Kidney glomerular epithelial cell (primary cell): Measurements from ENCODE around the gene POU6F2.
"Not testable (repeated sequence)": the region's sequence is repeated elsewhere in the genome, so short reads cannot be mapped to it uniquely, and the experiment has no call there.

Source experiments
- DNase-seq: peaks from one replicate; lab custom pipeline; 2025; lab: John Stamatoyannopoulos, UW

Gene POU6F2

DNA sequence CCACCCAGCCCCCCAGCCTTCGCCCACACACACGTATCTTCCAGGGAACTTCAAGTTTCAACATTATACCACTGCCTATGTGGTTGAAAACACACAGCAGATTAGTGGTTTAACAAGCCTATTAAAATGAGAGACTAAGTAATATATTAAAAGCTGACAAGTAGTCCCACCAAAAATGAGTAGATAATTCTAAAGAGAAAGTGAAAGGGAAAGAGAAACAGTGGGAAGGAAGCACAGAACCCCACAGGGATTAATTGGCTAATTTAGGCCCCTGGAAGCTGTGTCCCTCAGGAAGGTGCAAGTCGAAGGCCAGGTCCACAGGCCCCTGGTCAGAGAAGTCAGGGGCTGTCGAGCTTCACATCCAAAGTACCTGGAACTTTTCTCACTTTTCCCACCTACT, 378.0 kb downstream of the POU6F2 start:
- no peak for DNase-seq

DNA sequence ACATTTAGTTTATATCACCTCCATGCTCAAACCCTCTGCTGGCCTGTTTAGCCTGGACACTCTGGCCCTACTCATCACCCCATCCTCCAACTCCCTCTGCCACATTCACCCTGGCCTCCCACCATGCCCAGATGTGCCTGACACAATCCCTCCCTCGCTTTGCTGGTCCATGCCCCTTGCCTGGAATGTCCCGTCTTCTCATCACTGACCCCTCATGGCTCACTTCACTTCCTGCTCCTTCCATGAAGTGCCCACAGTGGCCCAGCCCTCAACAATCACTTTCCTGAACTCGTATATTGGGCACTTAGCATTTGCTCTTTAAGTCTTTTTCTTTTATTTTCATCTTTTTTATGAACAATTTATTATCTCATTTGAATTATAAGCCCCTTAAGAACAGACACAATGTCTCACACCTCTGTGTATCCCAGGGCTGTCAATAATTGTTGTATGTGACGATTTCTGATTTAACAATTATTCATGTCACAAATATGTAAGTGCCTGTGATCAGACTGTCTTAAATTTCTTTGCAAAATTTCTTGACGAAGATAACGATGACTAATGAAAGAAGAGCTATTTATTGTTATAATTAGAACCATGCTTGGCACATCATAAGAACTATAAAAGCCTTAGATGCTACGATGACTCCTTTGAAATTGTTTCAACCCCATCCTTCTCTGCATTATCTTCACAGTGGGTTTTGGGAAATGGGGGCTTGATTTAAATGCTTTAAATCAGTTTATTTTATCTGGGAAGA, 378.6 kb downstream of the POU6F2 start:
- DNase-seq, result no peak

DNA sequence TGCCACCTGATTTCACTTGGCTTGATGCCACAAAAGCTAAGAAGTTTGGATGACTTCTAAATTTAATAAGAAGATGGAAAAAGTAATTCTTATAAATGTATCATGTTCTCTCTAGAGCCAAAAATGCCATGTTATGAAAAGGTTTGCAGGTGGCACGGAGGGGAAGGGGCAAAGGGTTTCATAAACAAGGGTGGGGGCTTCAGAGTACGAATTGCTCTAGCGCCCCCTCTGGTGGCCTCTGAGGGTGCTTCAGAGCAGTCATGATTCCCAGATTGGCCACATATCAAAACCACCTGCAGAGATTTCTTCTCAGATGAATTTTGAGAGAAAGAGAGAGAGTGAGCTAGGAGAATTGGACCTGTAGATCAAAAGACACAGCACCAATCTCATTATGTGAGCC, 379.9 kb downstream of the POU6F2 start:
- no peak for DNase-seq

DNA sequence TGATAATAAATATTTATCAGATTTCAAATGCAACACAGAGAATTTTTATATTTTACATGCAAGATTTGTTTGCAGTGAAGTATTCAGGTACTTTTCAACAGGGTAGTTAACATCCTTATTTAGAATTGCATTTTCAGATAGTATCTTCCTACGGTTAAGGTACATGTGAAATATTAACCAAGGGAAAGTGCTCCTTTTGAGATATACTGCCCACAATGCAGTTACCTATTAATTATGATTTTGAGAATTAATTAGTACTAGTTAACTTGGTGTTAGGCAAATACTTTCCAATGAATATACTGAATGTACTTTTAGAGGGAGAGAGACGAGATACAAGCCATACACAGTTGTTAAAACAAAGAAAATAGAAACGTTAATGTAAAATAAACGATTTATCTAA, 382.3 kb downstream of the POU6F2 start:
- no peak for DNase-seq

DNA sequence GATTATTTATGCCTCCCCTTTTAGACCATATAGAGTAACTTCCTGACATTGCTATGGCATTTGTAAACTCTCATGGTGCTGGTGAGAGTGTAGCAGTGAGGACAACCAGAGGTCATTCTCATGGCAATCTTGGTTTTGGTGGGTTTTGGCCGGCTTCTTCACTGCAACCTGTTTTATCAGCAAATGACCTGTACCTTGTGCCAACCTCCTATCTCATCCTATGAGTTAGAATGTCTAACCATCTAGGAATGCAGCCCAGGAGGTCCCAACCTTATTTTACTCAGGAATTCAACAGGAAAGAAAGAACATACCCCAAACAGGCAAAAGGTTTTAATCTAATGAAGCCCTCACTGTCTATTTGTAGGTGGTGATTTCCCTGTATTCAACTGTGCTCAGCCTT, 383.1 kb downstream of the POU6F2 start:
- peak; percentile 76 for DNase-seq

DNA sequence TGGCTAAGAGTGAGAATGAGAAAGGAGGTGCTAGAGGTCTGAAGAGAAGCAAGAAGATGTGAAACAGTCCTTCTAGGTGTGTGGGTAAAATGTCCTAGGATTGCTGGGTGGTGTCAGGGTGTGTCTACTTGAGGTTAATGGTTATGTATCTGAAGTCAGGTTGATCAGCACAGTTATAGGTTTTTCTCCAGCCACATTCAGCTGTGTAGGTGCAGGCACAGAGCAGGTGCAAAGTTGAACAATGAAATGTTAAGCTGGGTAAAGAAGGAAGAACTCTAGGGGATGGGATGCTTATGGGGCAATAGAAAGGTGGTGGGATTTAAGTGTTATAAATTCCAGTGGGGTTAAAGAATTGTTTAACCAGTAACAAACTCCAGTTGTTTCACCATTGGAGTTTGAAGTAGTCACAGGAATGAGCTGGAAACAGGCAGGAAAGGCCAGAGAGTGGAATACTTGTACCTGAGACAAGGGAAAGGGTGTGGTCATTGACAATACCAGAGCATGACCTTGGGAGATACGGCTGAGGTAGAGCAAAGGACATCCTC, 388.1 kb downstream of the POU6F2 start:
- no peak for DNase-seq

DNA sequence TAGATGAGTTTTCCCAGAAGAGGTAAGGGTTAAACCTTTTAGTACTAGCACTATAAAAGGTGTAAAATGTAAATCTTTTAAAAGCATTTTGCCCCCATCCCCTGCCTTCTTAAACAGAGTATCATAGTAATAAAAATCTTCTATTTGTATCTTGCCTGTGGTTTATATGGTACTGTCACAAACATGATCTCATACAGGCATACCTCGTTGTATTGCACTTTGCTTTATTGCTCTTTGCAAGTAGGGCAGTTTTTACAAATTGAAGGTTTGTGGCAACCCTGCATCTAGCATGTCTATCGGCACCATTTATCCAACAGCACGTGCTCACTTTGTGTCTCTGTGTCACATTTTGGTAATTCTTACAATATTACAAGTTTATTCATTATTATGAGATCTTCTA, 389.7 kb downstream of the POU6F2 start:
- no peak for DNase-seq

DNA sequence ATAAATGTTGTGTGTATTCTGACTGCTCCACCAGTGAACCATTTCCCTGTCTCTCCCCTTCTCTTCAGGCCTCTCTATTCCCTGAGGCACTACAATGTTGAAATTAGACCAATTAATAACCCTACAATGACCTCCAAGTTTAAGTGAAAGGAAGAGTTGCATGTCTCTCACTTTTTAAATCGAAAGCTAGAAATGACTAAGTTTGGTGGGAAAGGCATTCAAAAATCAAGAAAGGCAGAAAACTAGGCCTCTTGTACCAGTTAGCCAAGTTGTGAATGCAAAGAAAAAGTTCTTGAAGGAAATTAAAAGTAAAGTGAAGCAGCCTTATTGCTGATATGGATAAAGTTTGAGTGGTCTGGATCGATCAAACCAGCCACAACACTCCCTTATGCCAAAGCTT, 390.2 kb downstream of the POU6F2 start:
- no peak for DNase-seq

DNA sequence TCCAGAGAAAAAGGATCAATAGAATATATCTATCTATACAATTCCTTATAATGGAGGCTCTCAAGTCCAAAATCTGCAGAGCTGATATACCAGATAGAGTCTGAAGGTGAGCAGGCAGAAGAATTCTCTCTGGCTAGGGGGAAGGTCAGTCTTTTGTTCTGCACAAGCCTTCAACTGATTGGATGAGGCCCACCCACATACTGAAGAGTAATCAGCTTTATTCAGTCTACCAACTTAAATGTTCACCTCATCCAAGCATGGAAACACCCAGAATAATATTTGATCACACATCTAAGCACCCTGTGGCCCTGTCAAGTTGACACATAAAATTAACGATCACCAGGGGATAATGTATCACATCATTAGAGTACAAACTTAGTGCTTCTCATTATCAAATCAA, 394.7 kb downstream of the POU6F2 start:
- no peak for DNase-seq

DNA sequence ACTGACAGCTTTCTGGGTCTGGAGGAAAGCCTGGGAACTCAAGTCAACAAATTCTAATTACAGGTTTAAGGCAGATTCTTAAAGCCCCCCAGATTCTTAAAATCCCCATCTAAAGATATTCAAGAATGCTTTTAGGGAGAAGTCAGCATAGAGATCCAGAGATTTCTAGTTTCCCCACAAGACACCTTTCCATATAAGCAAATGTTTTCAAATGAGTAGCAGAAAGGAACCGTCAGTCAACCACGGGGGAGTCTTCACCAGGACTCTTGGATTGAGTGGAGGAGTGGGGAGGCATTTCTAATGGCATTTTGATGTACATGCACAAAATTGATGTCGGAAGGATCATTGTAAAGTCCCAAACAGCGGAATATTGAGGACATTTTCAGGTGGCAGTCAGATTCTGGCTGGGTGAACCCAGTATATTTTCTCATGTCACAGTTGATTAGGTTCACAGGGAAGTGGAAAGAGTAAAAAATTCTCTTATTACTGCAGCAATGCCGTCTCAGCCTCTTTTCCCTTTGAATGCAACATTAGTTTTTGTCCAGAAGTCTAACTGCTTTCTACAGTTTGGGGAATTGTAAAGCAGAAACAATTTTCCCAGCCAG, 396.8 kb downstream of the POU6F2 start:
- no peak for DNase-seq

DNA sequence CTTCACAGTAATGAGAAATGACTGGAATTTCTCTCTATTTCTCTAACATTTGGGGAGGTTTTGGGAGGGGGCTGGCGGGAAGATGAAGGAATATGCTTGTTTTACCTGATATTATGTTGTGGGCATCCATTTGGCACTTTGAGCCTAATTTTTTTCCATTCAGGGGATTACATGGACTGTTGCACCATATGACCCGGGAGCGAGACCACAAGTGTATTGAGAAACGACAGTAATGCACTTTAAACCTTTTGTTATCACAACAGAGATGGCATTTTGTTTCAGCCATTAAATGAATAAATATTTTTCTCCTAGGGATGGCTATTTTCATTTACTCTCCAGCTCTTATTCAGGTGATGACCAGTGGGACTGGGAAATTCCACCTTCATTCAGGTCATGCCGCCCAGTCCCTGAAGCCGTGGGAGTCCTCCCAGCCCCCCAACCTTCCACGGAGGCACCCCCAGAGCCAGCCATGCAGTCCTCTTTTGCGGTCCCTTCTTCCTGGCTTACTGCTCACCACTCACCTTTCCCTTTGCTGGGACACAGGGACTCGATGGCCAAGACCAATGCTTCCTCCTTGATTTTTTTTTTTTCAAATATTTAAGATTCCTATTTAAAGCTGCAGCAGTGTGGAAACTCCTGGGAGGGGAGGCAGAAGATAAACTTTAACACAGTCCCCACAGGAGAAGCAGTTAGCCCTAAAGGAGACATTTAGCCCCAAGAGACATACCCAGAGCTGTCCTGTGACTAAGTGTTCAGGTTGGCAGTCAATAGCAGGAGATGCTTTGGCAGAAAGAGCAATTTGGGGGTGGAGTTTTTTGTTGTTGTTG, 397.6 kb downstream of the POU6F2 start:
- no peak for DNase-seq

DNA sequence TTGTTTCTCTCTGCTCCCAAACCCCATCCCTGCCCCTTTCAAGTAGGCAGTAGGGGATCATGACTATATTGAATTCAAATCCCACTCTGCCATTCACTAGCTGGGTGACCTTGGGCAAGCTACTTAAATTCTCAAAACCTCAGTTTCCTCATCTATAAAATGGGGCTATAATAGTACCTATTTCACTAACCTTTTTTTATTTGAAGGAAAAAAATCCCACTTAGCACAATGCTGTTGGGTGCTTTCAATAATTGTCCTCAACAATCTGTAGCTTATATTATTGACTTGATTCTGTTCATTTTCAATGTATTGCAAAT, 398.1 kb downstream of the POU6F2 start:
- DNase-seq, result no peak

DNA sequence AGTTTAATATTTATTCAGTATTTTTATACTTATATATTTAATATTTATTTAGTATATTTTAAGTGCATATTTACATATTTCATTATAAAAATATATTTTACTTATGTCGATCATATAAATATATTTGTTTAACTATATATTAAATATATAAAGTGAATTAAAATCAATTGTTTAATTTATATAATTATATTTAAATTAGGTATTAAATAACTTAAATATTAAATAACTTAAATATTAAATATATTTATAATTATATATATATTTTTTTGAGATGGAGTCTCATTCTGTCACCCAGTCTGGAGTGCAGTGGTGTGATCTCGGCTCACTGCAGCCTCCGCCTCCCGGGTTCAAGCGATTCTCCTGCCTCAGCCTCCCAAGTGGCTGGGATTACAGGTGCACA, 399.2 kb downstream of the POU6F2 start:
- DNase-seq, result not testable (repeated sequence)

DNA sequence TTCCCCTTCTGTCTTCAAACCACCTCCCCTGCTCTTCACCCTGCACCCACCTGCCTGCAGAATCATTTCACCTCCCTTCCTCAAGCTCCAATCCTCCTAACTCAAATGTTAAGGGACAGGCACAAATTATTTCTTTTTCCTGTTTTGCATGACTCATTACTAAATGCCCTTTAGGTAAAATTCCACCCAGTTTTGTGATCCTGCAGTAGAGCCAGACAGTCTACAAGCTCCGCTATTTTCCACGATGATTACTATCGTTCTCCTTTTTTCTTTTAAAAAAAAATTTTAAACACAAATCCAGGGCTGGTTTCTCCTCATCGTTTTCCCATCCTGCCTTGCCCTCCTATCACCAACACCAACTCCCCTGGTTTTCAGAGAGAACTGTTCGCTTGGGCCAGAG, 401.7 kb downstream of the POU6F2 start:
- no peak for DNase-seq

DNA sequence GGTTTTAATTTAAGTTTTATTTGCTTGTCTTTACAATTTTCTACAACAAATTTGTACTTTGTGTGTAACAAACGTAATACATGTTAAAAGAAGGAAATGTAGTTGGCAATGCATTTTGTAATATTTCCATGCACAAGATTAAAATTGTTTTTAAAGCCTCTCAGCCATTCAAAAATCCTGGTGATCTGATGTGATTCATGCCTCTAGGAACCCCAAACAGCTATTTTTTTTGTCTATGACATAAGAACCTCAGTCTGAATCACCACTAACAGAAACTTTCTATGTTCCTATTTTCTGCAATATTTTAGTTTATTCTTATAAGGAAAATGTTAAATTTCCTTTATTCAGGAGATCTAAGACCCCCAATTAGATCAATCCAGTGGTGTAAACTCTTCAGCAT, 405.4 kb downstream of the POU6F2 start:
- DNase-seq, result peak; percentile 24

DNA sequence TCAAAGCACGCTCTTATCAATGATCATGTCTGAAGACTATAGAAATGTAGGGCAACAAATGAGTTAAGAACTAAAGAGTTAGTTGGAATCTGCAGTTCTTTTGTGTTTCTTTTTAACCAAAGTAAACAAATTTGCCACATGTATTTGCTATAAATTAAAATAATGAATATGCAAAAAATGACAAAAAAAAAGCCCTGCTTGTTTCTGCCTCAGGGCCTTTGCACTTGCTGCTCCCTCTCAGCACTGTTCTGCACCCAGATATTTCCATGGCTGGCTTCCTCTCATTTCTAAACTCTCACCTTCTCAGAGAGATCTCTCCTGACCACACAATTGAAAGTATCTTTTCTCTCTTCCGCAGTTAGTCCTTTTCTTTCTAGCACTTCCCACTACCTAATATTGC, 406.7 kb downstream of the POU6F2 start:
- DNase-seq, result no peak

DNA sequence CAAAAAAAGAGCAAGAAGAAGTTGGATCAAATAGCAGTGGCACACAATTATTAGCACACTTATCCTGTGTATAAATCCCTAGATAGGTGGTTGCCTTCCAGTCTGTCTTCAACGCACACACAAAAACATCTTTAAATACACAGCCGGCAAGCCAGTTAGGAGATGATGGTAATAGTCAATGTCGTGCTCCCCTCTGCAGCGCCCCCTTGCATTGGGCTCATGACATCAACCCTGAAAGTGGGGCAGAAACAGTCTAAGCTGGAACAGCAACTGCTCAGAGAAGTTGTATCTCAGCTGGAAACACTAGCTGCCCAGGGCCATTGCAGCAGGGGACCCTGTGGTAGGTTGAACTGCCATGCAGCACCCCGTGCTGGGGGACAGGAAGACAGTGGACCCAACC, 409.0 kb downstream of the POU6F2 start:
- no peak for DNase-seq

DNA sequence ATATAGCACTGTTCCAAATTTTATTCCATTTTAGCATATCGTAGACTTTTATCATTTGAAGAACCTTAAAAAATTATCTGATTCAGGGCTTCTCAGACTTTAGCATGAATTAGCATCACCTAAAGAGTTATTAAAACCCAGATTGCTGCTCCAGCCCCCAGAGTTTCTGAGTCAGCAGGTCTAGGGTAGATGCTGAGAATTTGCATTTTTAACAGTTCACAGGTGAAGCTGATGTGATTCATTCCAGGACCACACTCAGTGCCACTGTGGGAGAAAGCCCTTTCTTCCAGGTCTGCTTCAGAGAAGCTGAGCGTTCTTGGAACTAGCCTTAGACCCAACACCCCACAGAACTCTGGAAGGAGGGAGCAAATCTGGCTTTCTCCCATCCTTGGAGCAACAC, 414.4 kb downstream of the POU6F2 start:
- no peak for DNase-seq

DNA sequence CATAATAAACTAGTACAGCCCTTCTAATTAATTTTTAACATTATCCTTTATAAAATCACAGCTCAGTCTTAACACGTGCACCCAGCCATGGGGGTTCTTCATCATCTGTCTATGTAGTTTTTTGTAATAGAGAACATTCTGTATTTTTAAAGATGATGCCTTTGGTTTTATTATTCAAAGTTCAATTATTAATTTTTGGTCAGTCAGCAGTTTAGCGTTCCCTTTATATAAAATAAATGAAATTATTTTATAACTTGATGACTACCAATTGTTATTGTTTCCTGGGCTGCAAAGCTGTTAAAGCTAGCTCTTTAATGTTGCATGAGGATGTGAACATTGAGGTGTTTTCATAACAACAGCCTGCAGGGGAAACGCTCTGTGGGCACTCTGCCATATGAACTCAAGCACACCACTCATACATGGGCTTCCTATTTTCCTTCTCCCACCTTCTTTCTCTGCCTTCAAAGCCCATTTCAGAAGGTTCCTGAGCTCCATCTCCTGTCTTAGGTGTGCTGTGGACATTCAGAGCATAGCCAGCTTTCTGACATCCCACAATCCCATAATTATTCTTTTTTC, 416.5 kb downstream of the POU6F2 start:
- no peak for DNase-seq

DNA sequence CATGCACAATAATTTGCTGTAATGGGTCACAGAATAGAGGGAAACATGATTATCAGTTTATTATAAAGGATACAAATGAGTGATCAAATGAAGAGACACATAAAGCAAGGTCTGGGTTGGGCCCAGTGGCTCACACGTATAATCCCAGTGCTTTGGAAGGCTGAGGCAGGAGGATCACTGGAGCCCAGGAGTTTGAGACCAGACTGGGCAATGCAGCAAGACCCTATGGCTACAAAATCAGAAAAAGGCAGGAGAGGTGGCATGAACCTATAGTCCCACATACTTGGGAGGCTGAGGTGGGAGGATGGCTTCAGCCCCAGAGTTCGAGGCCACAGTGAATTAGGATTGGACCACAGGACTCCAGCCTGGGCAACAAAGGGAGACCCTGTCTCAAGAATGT, 421.7 kb downstream of the POU6F2 start:
- no peak for DNase-seq

DNA sequence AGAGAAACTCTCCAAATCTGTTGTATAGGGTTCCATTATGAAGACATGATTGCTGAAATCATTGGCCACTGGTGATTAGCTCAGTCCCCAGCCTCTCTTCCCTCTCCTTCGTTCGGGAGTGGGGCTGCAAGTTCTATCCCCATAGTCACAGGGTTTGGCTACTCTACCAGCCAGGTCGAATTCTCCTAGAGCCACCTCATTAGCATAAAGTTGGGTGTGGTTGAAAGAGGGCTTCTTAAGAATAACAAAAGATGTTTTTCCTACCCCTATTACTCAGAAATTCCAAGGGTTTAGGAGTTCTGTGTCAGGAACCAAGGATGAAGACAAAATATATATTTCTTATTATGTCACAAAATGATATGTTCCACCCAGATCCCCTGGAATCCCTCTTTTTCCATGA, 422.3 kb downstream of the POU6F2 start:
- DNase-seq, result no peak

DNA sequence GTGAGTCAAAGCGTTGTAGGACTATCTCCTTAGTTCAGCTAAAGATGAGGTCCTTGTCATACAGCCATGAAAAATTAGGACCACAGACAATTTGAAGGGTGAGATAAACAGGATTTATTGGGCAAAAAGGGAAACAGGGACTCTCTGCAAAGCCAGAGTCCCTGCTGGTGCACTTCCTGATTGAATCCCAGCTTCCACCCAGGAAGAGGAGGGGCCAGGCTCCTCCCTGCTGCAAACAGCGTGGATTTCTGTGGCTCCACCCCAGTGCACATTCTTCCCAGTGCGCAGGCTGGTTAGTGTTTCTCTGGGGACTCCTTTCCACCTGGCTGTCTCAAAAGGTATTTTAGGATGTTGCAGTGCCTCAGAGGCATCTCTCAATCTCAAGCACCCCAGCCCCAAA, 423.1 kb downstream of the POU6F2 start:
- DNase-seq, result no peak

DNA sequence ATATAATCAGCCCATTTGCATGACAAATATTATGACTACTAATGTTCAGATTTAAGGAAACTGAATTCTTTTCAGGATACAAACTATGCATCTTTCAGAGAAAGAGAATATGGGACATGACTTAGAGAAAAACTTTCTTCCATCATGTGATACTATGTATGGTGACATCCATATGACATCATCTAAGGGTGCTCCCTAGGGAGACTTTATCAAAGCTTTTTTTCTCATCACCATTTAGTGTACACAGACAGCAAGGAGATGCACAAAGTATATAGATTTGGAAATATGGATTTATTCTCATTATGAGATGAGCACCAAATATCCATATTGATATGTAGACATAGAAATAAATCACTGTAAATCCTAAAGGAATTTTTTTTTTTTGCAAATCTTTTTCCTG, 424.3 kb downstream of the POU6F2 start:
- DNase-seq, result no peak
